ENCODE data around the gene ZMYM2.

Gene ZMYM2

GRCh38 chr13:20140487-20140886 lies 182.0 kb downstream of the ZMYM2 start:
- no peak for DNase-seq

All from HCEC 1CT (cell line).